T-helper 22 cell (primary cell): ENCODE data around the gene WDR77.
A peak's percentile ranks its signal among the peaks of the same experiment; 100 is the strongest.

Experiments used
- DNase-seq: peaks from one replicate; pipeline ENCODE4 v3.0.0-alpha.2; 2020; ENCODE audit warnings: low read depth

Gene WDR77

GRCh38 chr1:111469539-111469938 lies 20.5 kb upstream of the WDR77 start:
- DNase-seq, result no peak

- no peak for DNase-seq
These were observed 19.7 kb upstream of the WDR77 start for GRCh38 chr1:111468717-111469100.

- DNase-seq, result no peak
These were observed 19.0 kb upstream of the WDR77 start for GRCh38 chr1:111467865-111468716.

GRCh38 chr1:111466480-111466879 lies 17.4 kb upstream of the WDR77 start:
- no peak for DNase-seq

GRCh38 chr1:111465754-111466153 lies 16.7 kb upstream of the WDR77 start:
- no peak for DNase-seq

- no peak for DNase-seq
These were observed 14.1 kb upstream of the WDR77 start for GRCh38 chr1:111463029-111463683.

GRCh38 chr1:111462370-111463028 lies 13.4 kb upstream of the WDR77 start:
- no peak for DNase-seq

GRCh38 chr1:111461765-111462164 lies 12.7 kb upstream of the WDR77 start:
- no peak for DNase-seq

GRCh38 chr1:111455642-111456031 lies 6.6 kb upstream of the WDR77 start:
- no peak for DNase-seq

GRCh38 chr1:111454859-111455641 lies 6.0 kb upstream of the WDR77 start:
- DNase-seq, result no peak

GRCh38 chr1:111453706-111454105 lies 4.7 kb upstream of the WDR77 start:
- DNase-seq, result no peak

- no peak for DNase-seq
These were observed 3.5 kb upstream of the WDR77 start for GRCh38 chr1:111452581-111452980.

- DNase-seq, result no peak
These were observed 1.1 kb upstream of the WDR77 start for GRCh38 chr1:111450185-111450584.

GRCh38 chr1:111449703-111450017 lies 604 bp upstream of the WDR77 start:
- no peak for DNase-seq

GRCh38 chr1:111448482-111448917 lies 556 bp downstream of the WDR77 start:
- no peak for DNase-seq

GRCh38 chr1:111446967-111447892 lies 1.8 kb downstream of the WDR77 start:
- DNase-seq, result no peak

- DNase-seq, result no peak
These were observed 2.5 kb downstream of the WDR77 start for GRCh38 chr1:111446546-111446945.

GRCh38 chr1:111444031-111444430 lies 5.0 kb downstream of the WDR77 start:
- DNase-seq, result no peak

- DNase-seq, result no peak
These were observed 6.6 kb downstream of the WDR77 start for GRCh38 chr1:111442457-111442856.

- DNase-seq, result peak; percentile 21
These were observed 7.4 kb downstream of the WDR77 start for GRCh38 chr1:111441573-111442192.
